GM21825 (cell line): Measurements from ENCODE around the gene IFNA1.
"Not testable (repeated sequence)": the region's sequence is repeated elsewhere in the genome, so short reads cannot be mapped to it uniquely, and the experiment has no call there.

Source experiments
- ATAC-seq: cut with Tn5 transposase; IDR thresholded peaks from one replicate; pipeline ENCODE4 v1.9.1; 2021; ENCODE audit warnings: mild to moderate bottlenecking, moderate library complexity; ENCODE audit not compliant: unreplicated experiment

Gene IFNA1

GRCh38 chr9:21440139-21440538 lies at the start of gene IFNA1:
IFNA1 (plus strand) TSS chr9:21440439; CDS start chr9:21440508, 69 bp downstream.
- ATAC-seq: no peak

- ATAC-seq: peak; percentile 76
These were observed 48.0 kb upstream of the IFNA1 start for GRCh38 chr9:21392270-21392669.

GRCh38 chr9:21395778-21396717 lies 44.2 kb upstream of the IFNA1 start:
- ATAC-seq: peak; percentile 68

- no peak for ATAC-seq
These were observed 41.2 kb upstream of the IFNA1 start for GRCh38 chr9:21398955-21399489.

- ATAC-seq: no peak
These were observed 40.3 kb upstream of the IFNA1 start for GRCh38 chr9:21399956-21400355.

GRCh38 chr9:21402386-21403251 lies 37.6 kb upstream of the IFNA1 start:
- no peak for ATAC-seq

GRCh38 chr9:21404146-21404545 lies 36.1 kb upstream of the IFNA1 start:
- ATAC-seq: no peak

GRCh38 chr9:21408817-21409216 lies 31.4 kb upstream of the IFNA1 start, which contains the start of gene IFNA8:
IFNA8 (plus strand) TSS chr9:21409117; CDS start chr9:21409177, 60 bp downstream.
- ATAC-seq: no peak

- ATAC-seq: peak; percentile 52
These were observed 28.1 kb upstream of the IFNA1 start for GRCh38 chr9:21412107-21412506.

GRCh38 chr9:21413151-21413550 lies 27.1 kb upstream of the IFNA1 start:
- no peak for ATAC-seq

GRCh38 chr9:21413624-21414023 lies 26.6 kb upstream of the IFNA1 start:
- ATAC-seq: no peak

GRCh38 chr9:21414220-21414940 lies 25.9 kb upstream of the IFNA1 start:
- ATAC-seq: no peak

GRCh38 chr9:21415493-21416267 lies 24.6 kb upstream of the IFNA1 start:
- ATAC-seq: no peak

GRCh38 chr9:21428235-21428634 lies 12.0 kb upstream of the IFNA1 start:
- no peak for ATAC-seq

GRCh38 chr9:21429191-21429590 lies 11.0 kb upstream of the IFNA1 start:
- ATAC-seq: no peak

- ATAC-seq: peak; percentile 74
These were observed 7.4 kb upstream of the IFNA1 start for GRCh38 chr9:21432672-21433425.

GRCh38 chr9:21434202-21435014 lies 5.8 kb upstream of the IFNA1 start:
- ATAC-seq: no peak

- not testable (repeated sequence) for ATAC-seq
These were observed 5.2 kb upstream of the IFNA1 start for GRCh38 chr9:21435015-21435383.
